IPS-20b (cell line): ENCODE results near the gene YJU2.

Experiments
- H3K27ac ChIP-seq: one replicate; pipeline ENCODE4 v1.5.1; 2013; ENCODE audit warnings: low read length
- H3K27me3 ChIP-seq: 2 replicates; pipeline ENCODE4 v1.6.1; 2013; ENCODE audit warnings: mild to moderate bottlenecking, low read length, inconsistent platforms; ENCODE audit not compliant: insufficient read depth
- H3K36me3 ChIP-seq: 2 replicates; pipeline ENCODE4 v1.6.1; 2013; ENCODE audit warnings: low read depth, mild to moderate bottlenecking, inconsistent platforms, low read length, moderate library complexity; ENCODE audit not compliant: insufficient read depth
- H3K4me1 ChIP-seq: 2 replicates; pipeline ENCODE4 v1.6.1; 2013; ENCODE audit warnings: mild to moderate bottlenecking, control low read depth, inconsistent platforms, low read length, moderate library complexity; ENCODE audit not compliant: insufficient read depth
- H3K4me3 ChIP-seq: 2 replicates; pipeline ENCODE4 v1.5.1; 2013; ENCODE audit warnings: mild to moderate bottlenecking, low read length, inconsistent platforms
- H3K9ac ChIP-seq: 2 replicates; pipeline ENCODE4 v1.6.1; 2013; ENCODE audit warnings: low read depth, mild to moderate bottlenecking, inconsistent platforms, low read length, moderate library complexity
- H3K9me3 ChIP-seq: 2 replicates; pipeline ENCODE4 v1.6.1; 2013; ENCODE audit warnings: mild to moderate bottlenecking, low read depth, low read length, inconsistent platforms; ENCODE audit not compliant: insufficient read depth

The YJU2 gene

DNA sequence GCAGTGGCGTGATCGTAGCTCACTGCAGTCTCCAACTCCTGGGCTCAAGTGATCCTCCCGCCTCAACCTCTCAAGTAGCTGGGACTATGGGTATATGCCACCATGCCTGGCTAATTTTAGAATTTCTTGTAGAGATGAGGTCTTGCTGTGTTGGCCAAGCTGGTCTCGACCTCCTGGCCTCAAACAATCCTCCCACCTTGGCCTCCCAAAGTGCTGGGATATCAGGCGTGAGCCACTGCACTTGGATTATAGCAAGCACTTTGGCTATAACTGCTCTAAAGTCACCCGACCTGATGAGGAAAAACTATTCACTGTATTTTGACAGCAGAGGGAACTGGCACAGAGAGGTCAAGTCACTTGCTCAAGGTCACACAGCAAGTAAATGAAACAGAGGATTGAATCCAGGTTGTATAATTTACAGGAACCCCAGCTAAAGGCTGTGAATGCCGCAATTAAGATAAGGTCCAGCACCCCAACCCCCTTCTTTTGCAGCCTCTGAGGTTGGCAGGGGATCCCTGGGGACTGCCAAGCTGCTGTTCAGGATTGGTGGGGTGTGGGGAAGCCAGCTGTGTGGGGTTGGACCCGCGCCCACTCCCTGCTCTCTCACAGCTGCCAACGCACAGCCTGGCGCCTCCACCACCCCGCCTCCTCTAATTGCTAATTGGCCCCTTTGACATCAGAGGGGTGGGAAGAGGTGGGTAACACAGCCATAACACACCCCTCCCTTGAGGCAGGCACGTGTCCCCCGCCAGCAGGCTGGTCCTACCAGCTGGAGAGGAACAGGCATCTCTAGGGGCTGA is 49.3 kb downstream of the YJU2 start:
- Histone ChIP-seq H3K4me1 (no peaks in the 10 kb centered on the region), H3K27me3 (no peaks in the 10 kb centered on the region), H3K4me3 (no peak overlapping the region), H3K36me3 (no peaks in the 10 kb centered on the region), H3K9ac (no peak overlapping the region), H3K27ac (no peak overlapping the region), H3K9me3 (no peaks in the 10 kb centered on the region)

DNA sequence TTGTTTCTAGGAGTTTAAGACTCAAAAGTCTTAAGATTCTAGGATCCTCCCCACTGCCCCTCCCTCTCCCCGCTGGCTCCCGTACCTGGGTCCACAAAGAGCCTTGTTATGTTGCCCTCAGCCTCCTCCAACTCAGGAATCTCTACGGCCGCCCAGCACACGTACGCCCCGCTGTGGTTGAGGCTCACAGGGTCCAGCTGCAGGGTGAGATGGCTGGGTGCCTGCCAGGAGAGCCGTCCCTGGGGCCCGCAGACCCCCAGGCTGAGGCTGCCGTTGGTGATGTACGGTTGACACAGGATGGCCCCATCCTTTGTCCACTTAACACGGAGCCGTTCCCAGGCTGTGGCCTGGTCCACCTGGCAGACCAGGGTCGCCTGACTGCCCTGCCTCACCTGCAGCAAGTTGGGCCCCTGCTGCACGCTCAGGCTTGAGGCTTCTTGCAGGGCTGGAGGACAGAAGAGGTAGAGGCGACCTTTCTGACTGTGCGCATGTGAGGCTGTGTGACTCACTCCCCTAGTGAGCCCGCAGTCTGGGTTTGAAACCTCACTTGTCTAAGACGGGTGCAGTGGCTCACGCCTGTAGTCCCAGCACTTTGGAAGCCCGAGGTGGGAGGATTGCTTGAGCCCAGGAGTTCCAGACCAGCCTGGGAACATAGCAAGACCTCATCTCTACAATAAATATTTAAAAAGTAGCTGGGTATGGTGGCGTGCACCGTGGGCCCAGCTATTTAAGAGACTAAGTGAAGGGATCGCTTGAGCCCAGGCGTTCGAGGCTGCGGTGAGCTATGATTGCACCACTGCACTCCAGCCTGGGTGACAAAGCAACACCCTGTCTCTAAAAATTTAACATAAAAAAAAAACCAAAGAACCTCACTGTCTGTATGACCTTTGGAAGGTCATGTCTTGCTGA is 51.3 kb downstream of the YJU2 start:
- H3K9me3 ChIP-seq, result no peaks in the 10 kb centered on the region
- no peaks in the 10 kb centered on the region for H3K4me1 ChIP-seq
- H3K36me3 ChIP-seq, result no peaks in the 10 kb centered on the region
- no peak overlapping the region for H3K27ac ChIP-seq
- no peaks in the 10 kb centered on the region for H3K27me3 ChIP-seq
- no peak overlapping the region for H3K4me3 ChIP-seq
- no peak overlapping the region for H3K9ac ChIP-seq

DNA sequence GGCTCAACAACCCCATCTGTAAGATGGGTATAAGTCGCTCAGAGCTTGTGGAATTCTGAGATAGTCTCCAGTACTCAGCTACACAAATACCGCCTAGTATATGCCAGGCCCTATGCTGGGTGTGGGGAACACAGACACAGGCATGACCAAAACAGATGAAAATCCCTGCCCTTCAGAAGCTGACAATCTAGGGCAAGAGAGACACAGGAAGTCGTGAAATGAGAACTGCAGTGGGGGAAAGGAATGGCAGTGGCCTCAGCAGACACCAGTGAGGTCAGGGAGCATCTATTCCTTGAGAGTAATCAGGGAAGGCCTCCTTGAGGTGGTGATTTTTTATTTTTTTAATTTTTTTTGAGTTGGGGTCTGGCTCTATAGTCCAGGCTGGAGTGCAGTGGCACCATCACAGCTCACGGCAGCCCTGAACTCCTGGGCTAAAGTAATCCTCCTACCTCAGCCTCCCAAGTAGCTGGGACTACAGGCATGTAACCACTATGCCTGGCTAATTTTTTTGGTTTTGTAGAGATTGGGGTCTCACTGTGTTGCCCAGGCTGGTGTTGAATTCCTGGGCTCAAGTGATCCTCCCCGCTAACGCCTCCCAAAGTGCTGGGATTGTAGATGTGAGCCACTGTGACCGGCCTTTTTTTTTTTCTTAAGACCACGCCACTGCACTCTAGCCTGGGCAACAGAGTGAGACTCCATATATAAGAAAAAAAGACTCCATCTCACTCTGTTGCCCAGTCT is 52.1 kb downstream of the YJU2 start:
- Histone ChIP-seq H3K4me3 (no peak overlapping the region), H3K27me3 (no peaks in the 10 kb centered on the region), H3K36me3 (no peaks in the 10 kb centered on the region), H3K9me3 (no peaks in the 10 kb centered on the region), H3K4me1 (no peaks in the 10 kb centered on the region), H3K27ac (no peak overlapping the region), H3K9ac (no peak overlapping the region)

DNA sequence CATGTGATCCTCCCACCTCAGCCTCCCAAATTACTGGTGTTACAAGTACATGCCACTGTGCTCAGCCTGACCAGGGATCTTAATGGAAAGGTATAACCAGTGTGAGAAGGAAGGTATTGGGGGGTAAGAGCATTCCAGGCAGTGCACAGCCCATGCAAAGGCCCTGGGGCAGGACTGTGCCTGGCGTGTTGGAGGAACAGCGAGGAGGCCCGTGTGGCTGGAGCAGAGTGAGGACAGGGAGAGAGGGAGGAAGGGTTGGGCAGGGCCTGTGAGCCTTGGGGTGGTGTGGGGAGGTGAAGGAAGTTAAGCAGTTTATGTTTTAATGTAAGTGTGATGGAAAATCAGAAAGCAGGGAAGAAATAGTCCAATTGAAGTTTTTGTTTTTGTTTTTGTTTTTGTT is 53.7 kb downstream of the YJU2 start:
- H3K27ac ChIP-seq, result no peak overlapping the region
- 0 out of 2 replicates have a peak, but pooled peaks cover 2% of the 10 kb centered on the region for H3K4me1 ChIP-seq
- H3K36me3 ChIP-seq, result no peaks in the 10 kb centered on the region
- no peaks in the 10 kb centered on the region for H3K9me3 ChIP-seq
- H3K9ac ChIP-seq, result no peak overlapping the region
- no peak overlapping the region for H3K4me3 ChIP-seq
- no peaks in the 10 kb centered on the region for H3K27me3 ChIP-seq

DNA sequence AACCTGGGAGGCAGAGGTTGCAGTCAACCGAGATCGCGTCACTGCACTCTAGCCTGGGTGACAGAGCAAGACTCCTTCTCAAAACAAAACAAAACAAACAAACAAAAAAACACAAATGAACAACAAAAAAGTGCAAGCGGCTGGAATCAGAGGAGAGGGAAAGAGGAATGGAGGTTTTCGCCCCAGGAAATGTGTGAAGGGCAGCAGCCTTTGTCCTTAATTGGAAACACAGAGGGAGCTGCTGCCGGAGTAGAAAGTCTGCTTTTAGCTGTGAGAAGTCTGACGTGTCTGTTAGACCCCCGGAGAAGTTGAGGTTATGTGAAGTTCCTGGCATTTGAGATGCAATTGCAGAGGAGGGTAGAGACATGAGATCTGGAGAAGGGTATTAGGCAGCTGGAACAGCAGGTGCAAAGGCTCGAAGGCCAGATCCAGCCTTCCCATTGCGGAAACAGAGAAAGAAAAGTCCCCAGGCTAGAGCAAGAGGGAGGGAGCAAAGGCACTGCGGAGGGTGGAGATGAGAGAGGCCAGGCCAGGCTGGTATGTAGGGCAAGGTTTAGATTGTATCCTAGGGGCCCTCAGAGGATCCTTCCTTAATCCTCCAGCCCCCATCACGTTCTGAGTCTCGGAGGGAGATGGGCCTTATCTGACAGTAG is 54.8 kb downstream of the YJU2 start:
- Histone ChIP-seq H3K9me3 (no peaks in the 10 kb centered on the region), H3K9ac (no peak overlapping the region), H3K27ac (no peak overlapping the region), H3K4me1 (0 out of 2 replicates have a peak, but pooled peaks cover 2% of the 10 kb centered on the region), H3K36me3 (peaks cover 1% of the 10 kb centered on the region), H3K27me3 (no peaks in the 10 kb centered on the region), H3K4me3 (no peak overlapping the region)

DNA sequence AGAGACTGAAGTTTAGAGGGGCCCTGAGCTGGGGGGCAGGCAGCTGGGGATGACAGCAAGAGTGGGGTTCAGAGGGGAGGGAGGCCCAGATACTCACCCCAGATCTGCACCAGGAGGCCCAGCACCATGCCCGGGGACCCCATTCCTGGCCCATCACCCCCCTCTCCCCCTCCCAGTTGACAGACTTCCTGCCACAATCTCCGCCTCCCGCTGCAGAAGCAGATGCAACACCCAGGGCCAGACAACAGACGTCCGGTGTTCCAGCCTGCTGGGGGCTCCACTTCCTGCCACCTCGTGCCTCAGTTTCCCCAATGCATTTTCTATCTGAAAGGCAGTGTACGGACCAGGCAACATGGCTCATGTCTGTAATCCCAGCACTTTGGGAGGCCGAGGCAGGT is 55.4 kb downstream of the YJU2 start, which contains the start of gene TMIGD2:
Gene TMIGD2 (minus strand): TSS at position 147 of the 398 bp plus-strand sequence. CDS start 4 bp downstream, at position 143.
- Histone ChIP-seq H3K4me1 (0 out of 2 replicates have a peak, but pooled peaks cover 2% of the 10 kb centered on the region), H3K4me3 (no peak within 1 kb of the TSS), H3K27ac (no peak within 1 kb of the TSS), H3K36me3 (peaks cover 4% of the 10 kb centered on the region), H3K27me3 (no peaks in the 10 kb centered on the region), H3K9ac (no peak within 1 kb of the TSS), H3K9me3 (no peaks in the 10 kb centered on the region)

DNA sequence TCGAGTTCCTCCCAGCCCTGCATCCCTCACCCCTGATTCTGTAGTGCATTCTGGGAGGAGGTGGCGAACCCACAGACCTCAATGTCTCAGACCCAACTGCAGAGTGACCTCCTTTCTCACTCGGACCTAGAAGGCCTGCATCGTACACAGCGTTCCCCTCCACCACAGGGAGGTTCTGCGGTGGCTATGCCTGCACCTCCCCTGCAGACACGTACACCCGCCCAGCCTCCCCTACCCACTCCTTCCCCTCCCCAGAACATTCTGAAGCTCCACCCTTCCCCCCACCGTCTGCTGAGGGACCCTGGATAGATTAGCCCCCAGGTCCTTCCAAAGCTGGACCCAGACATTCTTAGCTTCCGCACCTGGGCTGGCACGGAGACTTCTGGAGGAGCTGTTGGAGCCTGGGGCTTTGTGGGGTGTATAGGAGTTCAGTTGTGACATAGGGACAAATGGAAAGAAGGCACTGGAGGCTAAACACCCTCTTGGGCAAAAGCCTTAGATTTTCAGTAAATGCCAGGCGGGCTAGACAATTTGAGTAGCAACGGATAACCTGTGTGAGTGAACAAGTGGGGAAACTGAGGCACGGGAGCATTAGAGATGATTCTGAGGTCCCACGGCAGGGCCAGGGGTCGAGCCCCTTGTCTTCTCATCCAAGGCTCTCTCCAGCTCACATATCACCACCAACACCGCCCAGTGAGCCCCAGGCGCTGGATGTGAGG is 57.1 kb downstream of the YJU2 start:
- no peaks in the 10 kb centered on the region for H3K9me3 ChIP-seq
- peak overlapping the region; percentile 44 for H3K4me3 ChIP-seq
- no peak overlapping the region for H3K27ac ChIP-seq
- no peaks in the 10 kb centered on the region for H3K27me3 ChIP-seq
- 0 out of 2 replicates have a peak, but pooled peaks cover 2% of the 10 kb centered on the region for H3K4me1 ChIP-seq
- peaks cover 13% of the 10 kb centered on the region for H3K36me3 ChIP-seq
- H3K9ac ChIP-seq, result no peak overlapping the region

DNA sequence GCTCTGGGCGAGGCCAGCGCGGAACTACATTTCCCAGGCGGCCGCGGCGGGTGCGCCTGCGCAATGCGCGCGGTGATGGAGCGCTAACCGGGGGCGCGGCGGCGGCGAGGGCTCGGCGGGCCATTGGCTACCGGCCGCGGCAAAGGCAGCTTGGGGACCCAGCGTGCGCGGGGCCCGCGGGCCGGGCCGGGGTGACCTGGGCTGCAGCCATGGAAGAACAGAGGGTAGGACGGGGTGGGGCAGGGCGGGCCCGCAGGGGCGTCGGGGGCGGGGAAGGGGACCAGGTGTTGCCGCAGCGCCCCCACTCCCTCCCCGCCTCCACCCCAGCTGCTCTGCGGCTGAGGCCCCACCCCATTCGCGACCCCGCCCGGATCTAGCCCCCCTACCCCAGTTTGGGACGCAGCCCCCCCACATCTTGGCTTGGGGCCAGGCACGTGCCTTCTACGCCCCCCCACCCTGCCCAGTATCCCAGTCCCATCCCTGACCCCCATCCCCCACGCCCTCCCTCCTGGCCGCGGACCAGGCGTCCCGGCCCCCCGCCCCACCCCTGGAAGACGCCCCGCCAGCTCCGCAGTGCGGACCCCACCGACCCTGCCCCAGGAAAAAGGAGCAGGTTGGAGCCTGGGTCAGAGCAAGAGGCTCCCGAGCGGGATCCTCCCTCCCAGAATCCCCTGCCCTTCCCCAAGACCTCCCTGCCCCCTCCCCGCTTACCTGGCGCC is 57.8 kb downstream of the YJU2 start, which contains the start of gene FSD1:
Gene FSD1 (plus strand): TSS at position 61 of the 719 bp plus-strand sequence. CDS start 149 bp downstream, at position 210.
- no peaks in the 10 kb centered on the region for H3K27me3 ChIP-seq
- H3K27ac ChIP-seq, result no peak within 1 kb of the TSS
- no peaks in the 10 kb centered on the region for H3K9me3 ChIP-seq
- H3K4me3 ChIP-seq, result peak within 1 kb of the TSS; percentile 44
- H3K4me1 ChIP-seq, result 0 out of 2 replicates have a peak, but pooled peaks cover 2% of the 10 kb centered on the region
- no peak within 1 kb of the TSS for H3K9ac ChIP-seq
- peaks cover 17% of the 10 kb centered on the region for H3K36me3 ChIP-seq

DNA sequence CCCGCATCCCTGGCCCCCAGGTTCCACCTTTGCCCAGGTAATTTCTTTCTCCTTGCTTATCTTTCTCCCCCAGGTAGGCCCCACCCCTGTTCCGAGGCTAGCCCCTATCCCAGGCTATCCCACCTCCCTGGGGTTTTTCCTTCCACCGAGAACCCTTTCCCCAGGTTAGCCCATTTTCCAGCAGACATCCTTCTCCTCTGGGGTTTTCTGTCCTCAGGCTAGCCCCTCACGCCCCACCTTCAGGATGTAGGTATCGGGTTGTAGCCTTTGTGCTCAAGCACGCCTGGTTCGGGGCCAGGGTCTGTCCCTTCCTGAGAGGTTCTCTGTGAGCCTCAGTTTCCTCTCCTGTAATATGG is 58.4 kb downstream of the YJU2 start:
- peaks cover 20% of the 10 kb centered on the region for H3K36me3 ChIP-seq
- no peak overlapping the region for H3K9ac ChIP-seq
- no peaks in the 10 kb centered on the region for H3K9me3 ChIP-seq
- H3K27ac ChIP-seq, result no peak overlapping the region
- H3K27me3 ChIP-seq, result no peaks in the 10 kb centered on the region
- 0 out of 2 replicates have a peak, but pooled peaks cover 2% of the 10 kb centered on the region for H3K4me1 ChIP-seq
- peak overlapping the region; percentile 40; the same call in 1 of the 2 replicates for H3K4me3 ChIP-seq

DNA sequence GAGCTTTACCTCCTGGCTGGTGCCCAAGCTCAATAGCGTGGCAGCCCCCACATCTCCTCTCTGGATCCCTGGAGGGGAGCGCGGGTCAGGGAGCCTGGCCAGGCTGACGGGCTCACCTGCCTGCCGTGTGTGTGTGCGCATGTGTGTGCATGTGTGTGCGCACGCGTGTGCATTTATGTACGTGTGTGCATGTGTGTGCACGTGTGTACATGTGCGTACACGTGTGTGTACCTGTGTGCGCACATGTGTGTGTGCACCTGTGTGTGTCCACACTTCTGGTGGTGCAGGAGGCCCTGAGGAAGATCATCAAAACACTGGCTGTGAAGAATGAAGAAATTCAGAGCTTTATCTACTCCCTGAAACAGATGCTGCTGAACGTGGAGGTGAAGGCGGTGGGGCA is 58.8 kb downstream of the YJU2 start:
- H3K4me1 ChIP-seq, result 0 out of 2 replicates have a peak, but pooled peaks cover 2% of the 10 kb centered on the region
- no peak overlapping the region for H3K9ac ChIP-seq
- no peaks in the 10 kb centered on the region for H3K27me3 ChIP-seq
- no peak overlapping the region for H3K27ac ChIP-seq
- no peak overlapping the region for H3K4me3 ChIP-seq
- peaks cover 24% of the 10 kb centered on the region for H3K36me3 ChIP-seq
- H3K9me3 ChIP-seq, result no peaks in the 10 kb centered on the region
